Omental fat pad (tissue), 4 donors: ENCODE results near the gene EGFL7. TPM values are rescaled to one million over a fixed set of nuclear protein-coding genes. Genes with fewer than 3 reads are reported as not detected.

Experiments used
- ATAC-seq: fragments of 150-250 bp; one replicate; pipeline ENCODE4 v1.9.1; 2016; ENCODE audit warnings: mild to moderate bottlenecking, moderate library complexity; ENCODE audit not compliant: low FRiP score
- DNase-seq: peaks from one replicate; pipeline ENCODE4 v3.0.0-alpha.2; 2019; ENCODE audit warnings: low spot score
- total RNA-seq, 4 donors: library from RNA; depleted of rRNA; stranded (reverse); fragments of >200 nt; gene quantifications; one replicate each; pipeline ENCODE4 v1.1.0, GENCODE V29; 2016
- TF ChIP-seq, protein P1 (sequence below), 3 donors: fragments of 450-650 bp; IDR thresholded peaks; one replicate each; pipeline ENCODE4 v1.5.1; 2016 to 2017; ENCODE audit warnings: antibody characterized with exemption in 3 of 3, mild to moderate bottlenecking in 3 of 3, moderate library complexity in 2 of 3

Gene EGFL7
- total RNA-seq, 4 donors from 2014 or later: 50.6 to 274 (median 145) TPM

DNA sequence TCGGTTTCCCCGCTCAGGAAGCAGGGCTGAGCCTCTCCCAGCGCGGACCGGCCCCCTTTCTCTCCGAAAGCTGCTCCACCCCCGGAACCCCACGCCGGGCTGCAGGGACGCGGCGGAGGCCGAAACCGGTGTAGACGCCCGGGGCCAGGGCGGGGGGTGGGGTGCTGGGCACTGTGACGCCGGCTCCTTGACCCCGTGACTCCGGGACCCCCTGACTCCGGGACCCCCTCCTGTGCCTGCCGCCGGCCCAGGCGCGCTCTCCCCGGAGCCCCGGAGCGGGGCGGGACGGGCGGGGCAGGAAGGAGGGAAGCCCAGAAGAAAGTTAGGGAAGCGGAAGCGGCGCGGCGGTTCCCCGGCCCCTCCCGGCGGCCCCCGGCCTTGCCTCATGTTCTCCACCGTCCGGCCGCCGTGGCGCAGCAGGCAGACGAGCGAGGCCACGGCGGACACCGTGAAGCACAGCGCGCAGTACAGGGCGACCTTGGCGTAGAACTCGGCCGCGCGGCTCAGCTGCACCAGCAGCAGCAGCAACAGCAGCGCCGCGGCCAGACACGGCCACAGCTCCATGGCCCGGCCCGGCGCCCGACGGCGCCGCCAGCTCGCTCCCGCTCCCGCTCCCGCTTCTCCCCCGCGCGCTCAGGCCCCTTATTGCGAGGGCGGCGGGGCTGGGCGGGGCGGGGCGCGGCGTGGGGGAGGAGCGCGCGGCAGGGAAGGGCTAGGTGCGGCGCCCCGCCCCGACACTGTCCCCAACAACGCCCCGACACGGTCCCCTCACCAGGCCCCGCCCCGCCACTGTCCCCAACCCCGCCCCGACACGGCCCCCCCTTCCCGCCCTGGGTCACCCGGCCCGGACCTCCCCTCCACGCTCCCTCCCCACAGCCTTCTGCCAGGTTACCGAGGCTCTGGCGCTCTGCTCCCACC is 24.3 kb downstream of the EGFL7 start, which contains the start of gene AGPAT2:
TSS of gene AGPAT2 (minus strand) at position 664 of the 918 bp plus-strand sequence. CDS start at position 564, 100 bp downstream.
- DNase-seq (no peak), ATAC-seq (peak; percentile 28)
- TF ChIP-seq, protein P1, sequence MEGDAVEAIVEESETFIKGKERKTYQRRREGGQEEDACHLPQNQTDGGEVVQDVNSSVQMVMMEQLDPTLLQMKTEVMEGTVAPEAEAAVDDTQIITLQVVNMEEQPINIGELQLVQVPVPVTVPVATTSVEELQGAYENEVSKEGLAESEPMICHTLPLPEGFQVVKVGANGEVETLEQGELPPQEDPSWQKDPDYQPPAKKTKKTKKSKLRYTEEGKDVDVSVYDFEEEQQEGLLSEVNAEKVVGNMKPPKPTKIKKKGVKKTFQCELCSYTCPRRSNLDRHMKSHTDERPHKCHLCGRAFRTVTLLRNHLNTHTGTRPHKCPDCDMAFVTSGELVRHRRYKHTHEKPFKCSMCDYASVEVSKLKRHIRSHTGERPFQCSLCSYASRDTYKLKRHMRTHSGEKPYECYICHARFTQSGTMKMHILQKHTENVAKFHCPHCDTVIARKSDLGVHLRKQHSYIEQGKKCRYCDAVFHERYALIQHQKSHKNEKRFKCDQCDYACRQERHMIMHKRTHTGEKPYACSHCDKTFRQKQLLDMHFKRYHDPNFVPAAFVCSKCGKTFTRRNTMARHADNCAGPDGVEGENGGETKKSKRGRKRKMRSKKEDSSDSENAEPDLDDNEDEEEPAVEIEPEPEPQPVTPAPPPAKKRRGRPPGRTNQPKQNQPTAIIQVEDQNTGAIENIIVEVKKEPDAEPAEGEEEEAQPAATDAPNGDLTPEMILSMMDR (IDR thresholded peaks at IDR 0.05): no peak

DNA sequence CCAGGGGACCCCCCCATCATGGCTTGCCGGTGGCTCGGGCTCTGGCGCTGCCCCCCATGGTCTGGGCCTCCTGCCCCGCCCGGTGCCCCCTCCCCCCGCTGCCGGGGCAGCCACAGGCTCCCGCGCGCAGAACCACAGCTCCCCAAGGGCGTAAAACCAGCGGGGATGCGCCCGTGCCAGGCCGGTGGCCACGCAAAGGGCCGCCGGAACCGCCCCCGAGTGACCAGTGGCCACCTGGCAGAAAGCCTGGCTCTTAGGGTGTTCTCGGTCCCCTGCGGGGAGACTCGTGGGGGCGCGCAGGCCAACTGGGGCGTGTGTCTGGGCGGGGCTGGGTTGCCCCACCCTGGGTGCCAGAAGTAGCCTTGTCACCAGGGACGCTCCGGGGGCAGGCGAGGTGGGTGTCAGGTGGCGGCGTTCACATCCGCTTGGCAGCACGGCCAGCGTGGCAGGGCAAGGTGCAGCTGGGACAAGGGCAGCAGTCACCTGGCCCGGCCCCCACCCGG is 25.1 kb downstream of the EGFL7 start:
- no peak for DNase-seq
- ATAC-seq: no peak

DNA sequence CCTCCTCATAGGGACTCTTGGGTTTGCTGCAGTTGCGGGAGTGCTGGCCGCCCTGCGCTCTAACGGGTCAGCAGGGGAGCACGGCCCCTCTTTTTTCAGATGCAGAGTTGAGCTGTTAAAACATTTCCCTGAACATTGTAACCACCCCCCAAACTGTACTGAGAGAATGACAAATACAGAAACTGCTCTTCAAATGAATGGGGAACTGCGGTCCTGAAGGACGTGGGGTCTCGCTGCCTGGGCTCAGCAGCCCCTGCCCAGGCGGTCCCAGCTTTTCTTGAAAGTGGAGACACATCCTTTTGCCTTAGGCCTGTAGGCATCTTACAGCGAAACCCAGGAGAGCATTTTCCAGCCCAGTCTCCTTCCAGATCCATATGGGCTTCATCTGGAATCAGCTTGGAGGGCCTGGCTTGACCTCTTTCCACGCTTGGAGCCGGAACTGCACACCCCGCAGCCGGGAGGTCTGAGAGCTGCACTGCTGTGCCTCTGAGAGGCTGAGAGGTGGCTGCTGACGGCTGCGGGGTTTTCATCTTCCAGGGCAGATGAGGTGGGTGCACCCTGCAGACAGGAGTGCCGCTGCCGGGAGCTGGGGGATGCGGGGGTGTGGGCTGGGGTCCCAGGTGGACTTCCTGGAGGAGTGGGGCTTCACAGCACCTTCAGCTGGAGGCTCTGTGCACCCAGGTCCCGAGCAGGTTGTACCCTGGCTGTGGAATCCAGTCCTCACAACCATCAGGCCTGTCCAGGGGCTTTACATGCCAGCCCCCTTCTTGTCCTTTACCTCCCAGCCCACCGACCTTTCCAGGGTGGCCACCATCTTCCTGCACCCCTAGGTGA is 25.8 kb downstream of the EGFL7 start:
- TF ChIP-seq, protein P1 (IDR thresholded peaks at IDR 0.05): no peak
- ATAC-seq (no peak), DNase-seq (no peak)

More for the DNA sequence above, 25.1 kb downstream of the EGFL7 start:
- TF ChIP-seq, protein P1 (IDR thresholded peaks at IDR 0.05): no peak

DNA sequence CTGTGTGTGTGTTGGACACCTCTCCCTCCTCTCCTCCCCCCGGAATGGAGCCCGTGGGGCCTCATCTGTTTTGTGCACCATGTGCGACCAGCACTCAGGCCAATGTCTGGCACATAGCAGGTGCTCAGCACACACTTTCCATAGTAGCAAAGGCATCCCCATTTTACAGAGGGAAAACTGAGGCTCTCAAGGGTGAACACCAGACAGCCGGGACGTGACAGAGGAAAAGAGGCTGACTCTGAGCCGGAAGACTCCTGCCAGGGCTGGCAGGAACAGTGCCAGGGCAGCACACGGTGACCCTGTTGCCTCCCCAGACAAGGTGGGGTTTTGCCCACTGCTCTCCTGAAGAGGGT is 26.4 kb downstream of the EGFL7 start:
- TF ChIP-seq, protein P1 (IDR thresholded peaks at IDR 0.05): no peak
- ATAC-seq (no peak), DNase-seq (no peak)

DNA sequence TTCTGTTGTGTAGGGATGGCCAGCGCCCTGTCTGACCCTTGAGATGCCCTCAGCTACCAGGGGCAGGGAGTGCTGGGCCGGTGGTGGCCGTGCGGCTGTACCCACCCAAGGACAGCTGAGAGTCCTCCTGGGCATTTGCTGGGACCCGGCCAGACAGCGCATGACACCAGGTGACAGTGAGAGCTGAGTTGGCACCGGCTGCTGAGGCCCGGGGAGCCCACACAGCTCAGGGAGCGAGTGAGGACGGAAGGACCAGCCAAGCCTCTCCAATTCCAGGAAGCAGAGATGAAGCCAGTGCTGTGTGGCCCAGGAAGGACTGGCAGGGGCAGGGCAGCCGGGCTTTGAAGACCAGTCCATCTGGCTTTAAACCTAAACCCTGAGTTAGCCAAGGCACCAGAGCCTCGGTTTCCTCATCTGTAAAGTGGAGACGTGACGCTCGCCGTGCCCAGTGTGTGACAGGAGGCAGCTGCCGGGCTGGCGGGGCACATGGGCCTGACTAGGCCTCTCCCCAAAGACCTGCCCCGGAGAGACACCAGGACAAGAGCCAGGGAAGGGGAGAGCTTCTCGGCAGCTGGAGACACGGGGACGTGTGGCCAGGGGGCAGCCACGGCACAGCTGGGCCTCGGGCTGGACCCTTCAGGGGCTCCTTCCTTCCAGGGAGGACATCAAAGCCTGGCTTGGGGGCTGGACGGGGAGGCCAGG is 27.5 kb downstream of the EGFL7 start:
- ATAC-seq (no peak), DNase-seq (no peak)
- TF ChIP-seq, protein P1 (IDR thresholded peaks at IDR 0.05): no peak

DNA sequence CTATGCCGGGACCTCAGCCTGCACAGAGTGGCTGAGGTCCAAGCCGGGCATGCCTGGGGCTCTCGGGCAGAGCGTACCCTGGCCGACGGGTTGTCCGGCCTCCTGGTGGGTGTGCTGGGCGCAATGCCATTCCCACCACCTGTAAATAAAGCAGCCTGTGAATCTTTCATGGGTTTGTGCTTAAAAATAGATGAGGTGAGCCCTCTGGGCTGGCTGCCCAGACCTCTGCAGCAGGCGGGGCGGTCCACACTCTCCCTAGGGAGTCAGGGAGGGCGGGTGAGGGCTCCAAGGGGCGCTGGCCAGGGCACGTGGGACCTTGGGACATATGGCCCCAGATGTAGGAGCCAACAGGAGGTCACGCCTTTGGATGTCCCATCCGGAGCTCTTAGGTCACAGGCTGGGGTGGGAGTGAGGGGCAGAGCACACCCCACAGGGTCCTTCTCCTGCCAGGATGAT is 28.1 kb downstream of the EGFL7 start:
- DNase-seq (no peak), ATAC-seq (no peak)
- TF ChIP-seq, protein P1 (IDR thresholded peaks at IDR 0.05): no peak
